Central memory CD4-positive, alpha-beta T cell (primary cell): ENCODE measurements around the gene UPK3B.
"Not testable (repeated sequence)": the region's sequence is repeated elsewhere in the genome, so short reads cannot be mapped to it uniquely, and the experiment has no call there.

Experiments
- DNase-seq: peaks from one replicate; pipeline ENCODE4 v3.0.0; 2022

The UPK3B gene

GRCh38 chr7:76492139-76492538 lies 18.2 kb upstream of the UPK3B start:
- DNase-seq, result not testable (repeated sequence)

GRCh38 chr7:76495717-76496116 lies 14.6 kb upstream of the UPK3B start:
- not testable (repeated sequence) for DNase-seq

GRCh38 chr7:76497918-76498582 lies 12.3 kb upstream of the UPK3B start:
- DNase-seq, result not testable (repeated sequence)

- not testable (repeated sequence) for DNase-seq
Observed at GRCh38 chr7:76498583-76499200, 11.7 kb upstream of the UPK3B start.

GRCh38 chr7:76499201-76499923 lies 11.0 kb upstream of the UPK3B start:
- DNase-seq, result not testable (repeated sequence)

GRCh38 chr7:76499924-76500241 lies 10.5 kb upstream of the UPK3B start:
- DNase-seq, result not testable (repeated sequence)

- DNase-seq, result not testable (repeated sequence)
Observed at GRCh38 chr7:76502224-76502623, 8.1 kb upstream of the UPK3B start.

- DNase-seq, result not testable (repeated sequence)
Observed at GRCh38 chr7:76502836-76503235, 7.5 kb upstream of the UPK3B start.

- DNase-seq, result not testable (repeated sequence)
Observed at GRCh38 chr7:76503244-76503643, 7.1 kb upstream of the UPK3B start.

- not testable (repeated sequence) for DNase-seq
Observed at GRCh38 chr7:76504351-76505167, 5.8 kb upstream of the UPK3B start.

- DNase-seq, result no peak
Observed at GRCh38 chr7:76505168-76506080, 4.9 kb upstream of the UPK3B start.

GRCh38 chr7:76506081-76506440 lies 4.3 kb upstream of the UPK3B start:
- no peak for DNase-seq

GRCh38 chr7:76506643-76507042 lies 3.7 kb upstream of the UPK3B start:
- DNase-seq, result not testable (repeated sequence)

GRCh38 chr7:76507723-76508406 lies 2.5 kb upstream of the UPK3B start:
- DNase-seq, result no peak

- DNase-seq, result not testable (repeated sequence)
Observed at GRCh38 chr7:76511200-76511910, 1.0 kb downstream of the UPK3B start.

- not testable (repeated sequence) for DNase-seq
Observed at GRCh38 chr7:76511911-76512885, 1.8 kb downstream of the UPK3B start.

- no peak for DNase-seq
Observed at GRCh38 chr7:76512941-76513816, 2.8 kb downstream of the UPK3B start.
